CD4-positive, alpha-beta T cell treated with Interleukin-15 for 1 hour (primary cell): Measurements from ENCODE around the gene RRP9.
"Not testable (repeated sequence)": the region's sequence is repeated elsewhere in the genome, so short reads cannot be mapped to it uniquely, and the experiment has no call there.

Experiments used
- DNase-seq: peaks from one replicate; pipeline ENCODE4 v3.0.0-alpha.2; 2020

The RRP9 gene

GRCh38 chr3:51941798-51942602 is at the start of gene RRP9, which contains the start of gene PARP3:
Gene RRP9 (minus strand): TSS chr3:51941904. CDS start chr3:51941867, 37 bp downstream.
Gene PARP3 (plus strand): TSS chr3:51942363. CDS start chr3:51943356, 993 bp downstream.
- DNase-seq, result peak; percentile 100

- not testable (repeated sequence) for DNase-seq
These were observed 48.8 kb upstream of the RRP9 start for GRCh38 chr3:51990501-51990971.

- DNase-seq, result no peak
These were observed 46.8 kb upstream of the RRP9 start for GRCh38 chr3:51988286-51989146.

GRCh38 chr3:51987568-51987967 is 45.9 kb upstream of the RRP9 start:
- DNase-seq, result no peak

- DNase-seq, result no peak
These were observed 44.6 kb upstream of the RRP9 start for GRCh38 chr3:51986010-51986947.

GRCh38 chr3:51985063-51985462 is 43.4 kb upstream of the RRP9 start:
- no peak for DNase-seq

GRCh38 chr3:51984269-51984647 is 42.6 kb upstream of the RRP9 start:
- no peak for DNase-seq

- no peak for DNase-seq
These were observed 42.0 kb upstream of the RRP9 start for GRCh38 chr3:51983578-51984268.

GRCh38 chr3:51982838-51983577 is 41.3 kb upstream of the RRP9 start, which contains the start of gene ACY1:
Gene ACY1 (plus strand): TSS chr3:51983535. CDS start chr3:51984065, 530 bp downstream.
- DNase-seq, result peak; percentile 69

- DNase-seq, result peak; percentile 34
These were observed 40.7 kb upstream of the RRP9 start for GRCh38 chr3:51982352-51982837.

GRCh38 chr3:51980253-51980652 is 38.5 kb upstream of the RRP9 start:
- DNase-seq, result no peak

GRCh38 chr3:51978143-51978502 is 36.4 kb upstream of the RRP9 start:
- DNase-seq, result no peak

- DNase-seq, result no peak
These were observed 35.9 kb upstream of the RRP9 start for GRCh38 chr3:51977446-51978142.

- peak; percentile 27 for DNase-seq
These were observed 34.3 kb upstream of the RRP9 start for GRCh38 chr3:51975852-51976549.

- peak; percentile 80 for DNase-seq
These were observed 33.5 kb upstream of the RRP9 start, which contains the start of gene ABHD14A for GRCh38 chr3:51974963-51975851. Gene ABHD14A (plus strand): TSS chr3:51975064. CDS start chr3:51975136, 72 bp downstream.

GRCh38 chr3:51974277-51974962 is 32.7 kb upstream of the RRP9 start:
- no peak for DNase-seq

- DNase-seq, result no peak
These were observed 29.6 kb upstream of the RRP9 start for GRCh38 chr3:51971350-51971749.
